ENCODE data around the gene NHLRC2. TPM values are rescaled to one million over a fixed set of nuclear protein-coding genes. Genes with fewer than 3 reads are reported as not detected.

Gene NHLRC2
- total RNA-seq, 1 experiment from 2014 or later = 39.8 TPM

- Mint-ChIP-seq H3K27me3 (ENCODE audit: insufficient read depth, unreplicated experiment) (no peaks in the 10 kb centered on the region), H3K27ac (ENCODE audit: low read depth, unreplicated experiment) (no peak overlapping the region), H3K9me3 (ENCODE audit: unreplicated experiment) (no peaks in the 10 kb centered on the region), H3K36me3 (ENCODE audit: insufficient read depth, unreplicated experiment) (peaks cover 28% of the 10 kb centered on the region), H3K4me1 (ENCODE audit: insufficient read depth, unreplicated experiment) (peaks cover 6% of the 10 kb centered on the region), H3K4me3 (ENCODE audit: unreplicated experiment) (no peak overlapping the region)
- no peak for TF ChIP-seq CTCF (IDR thresholded peaks at IDR 0.05; ENCODE audit: unreplicated experiment)
- intact Hi-C loops (cut with micrococcal nuclease) = no loop called here
- ChIA-PET POLR2A (interaction anchor here (0.8 to 1.6 kb wide), 3 partner anchors 9 to 151 kb away, joined by 3 to 4 read pairs (median 4); no protein-coding TSS in a partner anchor), CTCF (interaction anchor here (0.6 kb wide), 1 partner anchor 994 kb away, joined by 3 read pairs; no protein-coding TSS in a partner anchor)
- no peak for DNase-seq (ENCODE audit: unreplicated experiment)
- BruUV-seq (replicated peaks) = no TSS peak
These were observed 63.2 kb downstream of the NHLRC2 start for GRCh38 chr10:113917636-113918035.

DNA sequence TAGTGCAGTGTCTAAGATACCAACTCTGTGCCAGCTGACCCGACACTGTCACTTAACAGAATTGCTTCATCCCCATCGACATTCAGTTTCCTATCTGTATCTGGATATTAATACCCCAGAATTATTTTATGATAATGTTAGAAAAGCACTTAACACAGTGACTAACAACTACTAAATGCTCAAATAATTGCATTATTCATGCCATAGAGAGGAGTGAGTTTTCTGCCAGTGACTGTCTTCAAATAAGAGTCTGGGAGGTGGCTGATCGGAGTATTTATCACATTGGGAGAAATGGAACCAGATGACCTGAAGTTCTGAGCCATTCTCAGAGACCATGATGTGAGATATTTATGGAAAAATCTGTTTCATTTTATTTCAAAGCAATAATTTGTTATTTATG is 65.7 kb downstream of the NHLRC2 start:
- intact Hi-C loops (cut with micrococcal nuclease) = no loop called here
- Mint-ChIP-seq H3K27ac (ENCODE audit: low read depth, unreplicated experiment) (no peak overlapping the region), H3K4me3 (ENCODE audit: unreplicated experiment) (no peak overlapping the region), H3K27me3 (ENCODE audit: insufficient read depth, unreplicated experiment) (no peaks in the 10 kb centered on the region), H3K36me3 (ENCODE audit: insufficient read depth, unreplicated experiment) (peaks cover 20% of the 10 kb centered on the region), H3K4me1 (ENCODE audit: insufficient read depth, unreplicated experiment) (peaks cover 6% of the 10 kb centered on the region), H3K9me3 (ENCODE audit: unreplicated experiment) (no peaks in the 10 kb centered on the region)
- BruUV-seq (replicated peaks) = no TSS peak
- CTCF ChIA-PET = interaction anchor here (0.6 kb wide), 1 partner anchor 103 kb away, joined by 3 read pairs; no protein-coding TSS in a partner anchor
- no peak for TF ChIP-seq CTCF (IDR thresholded peaks at IDR 0.05; ENCODE audit: unreplicated experiment)
- no peak for DNase-seq (ENCODE audit: unreplicated experiment)
- POLR2A ChIA-PET = interaction anchor here (0.8 to 1.4 kb wide), 3 partner anchors 19 to 148 kb away, joined by 3 to 6 read pairs (median 3); no protein-coding TSS in a partner anchor

- Mint-ChIP-seq H3K27ac (ENCODE audit: low read depth, unreplicated experiment) (no peak overlapping the region), H3K36me3 (ENCODE audit: insufficient read depth, unreplicated experiment) (peaks cover 16% of the 10 kb centered on the region), H3K4me1 (ENCODE audit: insufficient read depth, unreplicated experiment) (peaks cover 6% of the 10 kb centered on the region), H3K4me3 (ENCODE audit: unreplicated experiment) (no peak overlapping the region), H3K9me3 (ENCODE audit: unreplicated experiment) (no peaks in the 10 kb centered on the region), H3K27me3 (ENCODE audit: insufficient read depth, unreplicated experiment) (no peaks in the 10 kb centered on the region)
- POLR2A ChIA-PET = interaction anchor here (0.6 to 1.4 kb wide), 7 partner anchors 11 to 253 kb away, joined by 3 to 6 read pairs (median 4); partner anchors contain the start of gene CCDC186
- BruUV-seq (replicated peaks) = no TSS peak
- CTCF ChIA-PET = interaction anchor here (0.6 kb wide), 1 partner anchor 103 kb away, joined by 3 read pairs; no protein-coding TSS in a partner anchor
- no peak for TF ChIP-seq CTCF (IDR thresholded peaks at IDR 0.05; ENCODE audit: unreplicated experiment)
- intact Hi-C loops (cut with micrococcal nuclease) = no loop called here
- DNase-seq (ENCODE audit: unreplicated experiment) = peak; percentile 61
These were observed 66.4 kb downstream of the NHLRC2 start for GRCh38 chr10:113920875-113921274.

DNA sequence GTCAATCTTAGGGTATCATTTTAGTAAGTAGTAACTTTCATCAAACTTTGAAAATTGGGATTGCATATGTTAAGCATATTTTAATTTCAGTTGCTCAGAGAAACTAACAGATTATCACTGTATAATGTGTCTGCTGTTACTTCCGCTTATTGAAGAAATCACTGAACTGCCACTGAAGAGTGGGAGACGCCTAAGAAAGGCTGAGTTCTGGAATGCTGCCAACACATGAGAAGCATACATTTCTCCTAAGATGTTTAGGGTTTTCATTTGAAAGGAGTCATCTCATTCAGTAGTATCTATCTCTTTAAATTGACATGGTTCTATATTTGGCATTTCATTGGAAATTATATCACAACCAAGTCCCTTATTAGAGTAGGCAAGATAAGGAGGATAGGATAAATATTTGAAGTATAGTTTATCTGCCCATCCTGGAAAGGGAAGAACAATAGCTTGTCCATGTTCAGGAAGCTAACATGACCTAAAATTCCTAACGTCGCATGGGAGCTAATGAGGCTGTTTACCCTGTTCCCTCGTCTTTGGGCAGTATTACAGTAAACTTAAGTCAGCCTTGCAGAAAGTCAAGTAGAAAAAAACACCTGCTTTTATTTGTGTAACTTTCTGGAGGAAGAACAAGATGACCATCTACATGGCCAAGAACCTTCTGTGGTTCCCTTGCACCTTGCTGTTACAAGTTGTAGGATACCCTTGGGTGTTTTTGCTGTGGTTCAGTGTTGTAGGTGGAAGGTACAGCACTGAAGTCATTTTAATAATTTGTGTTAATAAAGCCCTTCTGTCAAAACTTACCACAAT is 67.3 kb downstream of the NHLRC2 start:
- POLR2A ChIA-PET = interaction anchor here (0.7 to 1.8 kb wide), 7 partner anchors 23 to 252 kb away, joined by 3 to 6 read pairs (median 4); partner anchors contain the start of gene CCDC186
- CTCF ChIA-PET = no interaction called here
- Mint-ChIP-seq H3K9me3 (ENCODE audit: unreplicated experiment) (no peaks in the 10 kb centered on the region), H3K36me3 (ENCODE audit: insufficient read depth, unreplicated experiment) (peaks cover 13% of the 10 kb centered on the region), H3K4me1 (ENCODE audit: insufficient read depth, unreplicated experiment) (peaks cover 6% of the 10 kb centered on the region), H3K27ac (ENCODE audit: low read depth, unreplicated experiment) (no peak overlapping the region), H3K27me3 (ENCODE audit: insufficient read depth, unreplicated experiment) (no peaks in the 10 kb centered on the region), H3K4me3 (ENCODE audit: unreplicated experiment) (no peak overlapping the region)
- intact Hi-C loops (cut with micrococcal nuclease) = no loop called here
- BruUV-seq (replicated peaks) = no TSS peak
- DNase-seq (ENCODE audit: unreplicated experiment) = peak; percentile 10
- no peak for TF ChIP-seq CTCF (IDR thresholded peaks at IDR 0.05; ENCODE audit: unreplicated experiment)
